ENCODE measurements around the gene GABARAPL1. TPM values are rescaled to one million over a fixed set of nuclear protein-coding genes. Genes with fewer than 3 reads are reported as not detected.
"Not testable (repeated sequence)": the region's sequence is repeated elsewhere in the genome, so short reads cannot be mapped to it uniquely, and the experiment has no call there.

GABARAPL1 gene
- total RNA-seq, 1 donor from 2014 or later = 133 TPM

DNA sequence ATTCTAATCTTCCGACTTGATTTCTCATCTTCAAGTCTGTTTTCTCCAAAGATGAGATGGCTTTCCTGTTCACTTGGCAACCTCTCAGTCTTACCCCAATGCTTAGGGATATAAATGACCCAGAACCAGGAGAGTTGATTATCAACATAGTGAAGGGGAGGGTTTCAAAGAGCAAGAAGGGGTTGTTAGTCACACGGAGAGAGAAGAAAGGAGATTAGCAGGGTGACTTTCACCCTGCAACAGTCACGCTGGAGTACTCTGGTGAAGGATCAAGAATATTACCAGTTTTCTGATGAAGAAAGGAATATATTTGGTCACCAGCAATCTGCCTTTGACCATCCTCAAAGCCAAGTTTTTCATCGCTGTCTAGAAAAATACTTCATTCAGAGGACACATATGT lies 33.9 kb upstream of the GABARAPL1 start, which contains the start of gene TMEM52B:
TMEM52B (plus strand) TSS at position 212 of the 400 bp plus-strand sequence. CDS start 543 bp downstream, outside the sequence.
- H3K27ac Mint-ChIP-seq (ENCODE audit: unreplicated experiment) = no peak within 1 kb of the TSS
- H3K4me3 Mint-ChIP-seq (ENCODE audit: unreplicated experiment) = no peak within 1 kb of the TSS
- TF ChIP-seq, protein P1, sequence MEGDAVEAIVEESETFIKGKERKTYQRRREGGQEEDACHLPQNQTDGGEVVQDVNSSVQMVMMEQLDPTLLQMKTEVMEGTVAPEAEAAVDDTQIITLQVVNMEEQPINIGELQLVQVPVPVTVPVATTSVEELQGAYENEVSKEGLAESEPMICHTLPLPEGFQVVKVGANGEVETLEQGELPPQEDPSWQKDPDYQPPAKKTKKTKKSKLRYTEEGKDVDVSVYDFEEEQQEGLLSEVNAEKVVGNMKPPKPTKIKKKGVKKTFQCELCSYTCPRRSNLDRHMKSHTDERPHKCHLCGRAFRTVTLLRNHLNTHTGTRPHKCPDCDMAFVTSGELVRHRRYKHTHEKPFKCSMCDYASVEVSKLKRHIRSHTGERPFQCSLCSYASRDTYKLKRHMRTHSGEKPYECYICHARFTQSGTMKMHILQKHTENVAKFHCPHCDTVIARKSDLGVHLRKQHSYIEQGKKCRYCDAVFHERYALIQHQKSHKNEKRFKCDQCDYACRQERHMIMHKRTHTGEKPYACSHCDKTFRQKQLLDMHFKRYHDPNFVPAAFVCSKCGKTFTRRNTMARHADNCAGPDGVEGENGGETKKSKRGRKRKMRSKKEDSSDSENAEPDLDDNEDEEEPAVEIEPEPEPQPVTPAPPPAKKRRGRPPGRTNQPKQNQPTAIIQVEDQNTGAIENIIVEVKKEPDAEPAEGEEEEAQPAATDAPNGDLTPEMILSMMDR (IDR thresholded peaks at IDR 0.05; ENCODE audit: unreplicated experiment) = no peak
- no peaks in the 10 kb centered on the region for H3K9me3 Mint-ChIP-seq (ENCODE audit: unreplicated experiment)
- peaks cover 2% of the 10 kb centered on the region for H3K27me3 Mint-ChIP-seq (ENCODE audit: unreplicated experiment)
- no peak for DNase-seq (ENCODE audit: low spot score)
- H3K4me1 Mint-ChIP-seq (ENCODE audit: unreplicated experiment) = peaks cover 10% of the 10 kb centered on the region
- H3K36me3 Mint-ChIP-seq (ENCODE audit: low read depth, unreplicated experiment) = no peaks in the 10 kb centered on the region

- Mint-ChIP-seq H3K4me3 (ENCODE audit: unreplicated experiment) (no peak overlapping the region), H3K27ac (ENCODE audit: unreplicated experiment) (no peak overlapping the region), H3K27me3 (ENCODE audit: unreplicated experiment) (peaks cover 2% of the 10 kb centered on the region), H3K4me1 (ENCODE audit: unreplicated experiment) (peaks cover 16% of the 10 kb centered on the region), H3K36me3 (ENCODE audit: low read depth, unreplicated experiment) (no peaks in the 10 kb centered on the region), H3K9me3 (ENCODE audit: unreplicated experiment) (no peaks in the 10 kb centered on the region)
- TF ChIP-seq, protein P1 (IDR thresholded peaks at IDR 0.05; ENCODE audit: unreplicated experiment) = no peak
- DNase-seq (ENCODE audit: low spot score) = no peak
These were observed 32.9 kb upstream of the GABARAPL1 start for GRCh38 chr12:10179776-10180181.

DNA sequence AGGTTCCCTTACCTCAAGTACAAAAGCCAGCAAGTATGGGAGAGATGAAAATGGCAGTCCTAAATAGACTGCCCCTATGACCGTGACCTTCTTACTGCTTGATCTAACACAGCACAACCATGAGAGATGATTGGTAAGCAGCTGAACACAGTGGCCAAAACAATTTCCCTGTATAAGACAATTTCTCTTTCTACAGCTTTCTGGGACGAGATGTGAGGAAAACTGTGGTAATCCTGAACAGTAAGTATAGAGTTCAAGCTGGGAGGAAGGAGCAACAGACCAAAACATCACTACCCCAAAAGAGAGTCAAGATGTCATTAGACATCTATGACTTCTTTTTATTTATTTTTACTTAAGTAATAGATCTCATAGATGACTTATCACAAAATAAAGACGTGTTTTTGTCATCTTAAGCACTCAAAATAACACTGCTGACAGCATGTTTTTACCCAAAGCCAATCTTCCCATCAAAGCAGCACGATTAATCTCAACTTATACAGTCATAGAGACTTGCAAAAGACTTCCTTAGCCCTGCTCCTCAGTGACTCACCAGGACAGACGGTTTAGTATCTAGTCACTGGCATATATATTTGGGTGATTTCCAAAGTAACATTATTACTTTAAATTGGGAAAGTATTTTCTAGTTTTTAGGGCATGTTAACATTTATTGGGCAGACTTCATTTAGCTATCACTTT lies 30.2 kb upstream of the GABARAPL1 start:
- DNase-seq (ENCODE audit: low spot score) = no peak
- TF ChIP-seq, protein P1 (IDR thresholded peaks at IDR 0.05; ENCODE audit: unreplicated experiment) = no peak
- Mint-ChIP-seq H3K27ac (ENCODE audit: unreplicated experiment) (no peak overlapping the region), H3K9me3 (ENCODE audit: unreplicated experiment) (no peaks in the 10 kb centered on the region), H3K4me1 (ENCODE audit: unreplicated experiment) (peaks cover 16% of the 10 kb centered on the region), H3K27me3 (ENCODE audit: unreplicated experiment) (peaks cover 2% of the 10 kb centered on the region), H3K4me3 (ENCODE audit: unreplicated experiment) (no peak overlapping the region), H3K36me3 (ENCODE audit: low read depth, unreplicated experiment) (no peaks in the 10 kb centered on the region)

DNA sequence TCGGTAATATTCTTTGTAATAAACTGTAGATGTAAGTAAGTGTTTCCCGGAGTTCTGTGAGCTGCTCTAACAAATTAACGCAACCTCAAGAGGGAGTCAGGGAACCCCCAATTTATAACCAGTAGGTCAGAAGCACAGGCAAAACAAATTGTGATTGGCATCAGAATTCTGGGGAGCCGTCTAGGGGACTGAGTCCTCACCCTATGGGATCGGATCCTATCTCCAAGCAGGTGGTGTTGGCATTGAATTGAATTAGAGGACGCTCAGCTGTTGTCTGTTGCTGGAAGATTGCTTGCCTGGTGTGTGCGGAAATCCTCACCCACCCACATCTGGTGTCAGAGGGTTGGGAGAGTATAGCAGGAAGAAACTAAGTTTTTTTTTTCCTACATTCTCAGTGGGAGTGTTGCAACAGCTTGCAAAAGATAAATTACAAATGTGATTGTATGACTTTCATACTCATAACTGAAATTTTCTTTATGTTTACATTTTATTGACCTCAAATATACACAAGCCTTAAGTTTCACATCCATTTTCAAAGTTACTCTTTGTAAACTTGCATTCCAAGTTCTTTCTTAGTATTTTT lies 28.3 kb upstream of the GABARAPL1 start:
- no peak overlapping the region for H3K4me3 Mint-ChIP-seq (ENCODE audit: unreplicated experiment)
- H3K27ac Mint-ChIP-seq (ENCODE audit: unreplicated experiment) = no peak overlapping the region
- TF ChIP-seq, protein P1 (IDR thresholded peaks at IDR 0.05; ENCODE audit: unreplicated experiment) = no peak
- H3K4me1 Mint-ChIP-seq (ENCODE audit: unreplicated experiment) = peaks cover 12% of the 10 kb centered on the region
- no peak for DNase-seq (ENCODE audit: low spot score)
- no peaks in the 10 kb centered on the region for H3K27me3 Mint-ChIP-seq (ENCODE audit: unreplicated experiment)
- no peaks in the 10 kb centered on the region for H3K36me3 Mint-ChIP-seq (ENCODE audit: low read depth, unreplicated experiment)
- no peaks in the 10 kb centered on the region for H3K9me3 Mint-ChIP-seq (ENCODE audit: unreplicated experiment)

- Mint-ChIP-seq H3K4me1 (ENCODE audit: unreplicated experiment) (peaks cover 20% of the 10 kb centered on the region), H3K27ac (ENCODE audit: unreplicated experiment) (no peak overlapping the region), H3K27me3 (ENCODE audit: unreplicated experiment) (peaks cover 1% of the 10 kb centered on the region), H3K36me3 (ENCODE audit: low read depth, unreplicated experiment) (no peaks in the 10 kb centered on the region), H3K9me3 (ENCODE audit: unreplicated experiment) (no peaks in the 10 kb centered on the region), H3K4me3 (ENCODE audit: unreplicated experiment) (no peak overlapping the region)
- no peak for DNase-seq (ENCODE audit: low spot score)
- TF ChIP-seq, protein P1 (IDR thresholded peaks at IDR 0.05; ENCODE audit: unreplicated experiment) = no peak
These were observed 26.4 kb upstream of the GABARAPL1 start for GRCh38 chr12:10186299-10186698.

DNA sequence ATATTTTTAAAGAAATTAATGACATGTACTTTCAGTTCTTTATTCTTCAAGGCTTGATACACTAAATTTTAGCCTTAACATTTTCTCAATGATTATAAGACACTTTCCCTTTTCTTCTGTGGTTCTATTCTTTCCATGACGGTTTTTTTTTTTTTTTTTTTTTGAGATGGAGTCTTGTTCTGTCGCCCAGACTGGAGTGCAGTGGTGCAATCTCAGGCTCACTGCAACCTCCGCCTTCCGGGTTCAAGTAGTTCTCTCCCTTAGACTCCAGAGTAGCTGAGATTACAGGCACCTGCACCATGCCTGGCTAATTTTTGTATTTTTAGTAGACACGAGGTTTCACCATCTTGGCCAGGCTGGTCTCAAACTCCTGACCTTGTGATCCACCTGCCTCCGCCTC lies 25.7 kb upstream of the GABARAPL1 start:
- peaks cover 20% of the 10 kb centered on the region for H3K4me1 Mint-ChIP-seq (ENCODE audit: unreplicated experiment)
- DNase-seq (ENCODE audit: low spot score); H3K27ac Mint-ChIP-seq (ENCODE audit: unreplicated experiment); H3K4me3 Mint-ChIP-seq (ENCODE audit: unreplicated experiment); H3K9me3 Mint-ChIP-seq (ENCODE audit: unreplicated experiment); H3K36me3 Mint-ChIP-seq (ENCODE audit: low read depth, unreplicated experiment); H3K27me3 Mint-ChIP-seq (ENCODE audit: unreplicated experiment): not testable (repeated sequence)
